ENCODE measurements around the gene BMPR2. TPM values are rescaled to one million over a fixed set of nuclear protein-coding genes. Genes with fewer than 3 reads are reported as not detected.
"Not testable (repeated sequence)": the region's sequence is repeated elsewhere in the genome, so short reads cannot be mapped to it uniquely, and the experiment has no call there.

Gene BMPR2
- total RNA-seq, 1 donor from 2014 or later: 11.8 TPM

DNA sequence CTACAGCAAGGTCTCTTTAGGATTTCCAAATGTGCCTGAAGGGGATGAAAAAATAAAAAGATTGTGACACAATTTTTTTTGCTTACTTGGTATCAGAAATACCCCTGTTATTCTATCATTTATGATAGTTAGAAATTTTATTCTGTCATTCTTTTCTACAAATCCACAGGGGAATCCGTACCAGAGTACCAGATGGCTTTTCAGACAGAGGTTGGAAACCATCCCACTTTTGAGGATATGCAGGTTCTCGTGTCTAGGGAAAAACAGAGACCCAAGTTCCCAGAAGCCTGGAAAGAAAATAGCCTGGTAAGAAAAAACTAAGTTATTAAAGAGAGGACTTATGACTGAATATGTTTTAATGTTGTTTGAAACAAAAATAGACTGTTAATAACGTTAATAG lies 166.0 kb downstream of the BMPR2 start:
- no peaks in the 10 kb centered on the region for H3K27me3 ChIP-seq
- no peak for DNase-seq (ENCODE audit: low spot score)
- H3K4me1 Mint-ChIP-seq: peaks cover 2% of the 10 kb centered on the region
- H3F3A ChIP-seq (ENCODE audit: low read depth): peaks cover 5% of the 10 kb centered on the region
- no peak overlapping the region for H3K27ac ChIP-seq
- H3K4me3 Mint-ChIP-seq: no peak overlapping the region
- H3K9ac ChIP-seq: no peak overlapping the region
- no peak overlapping the region for H2AFZ ChIP-seq (replicated peaks)
- H3K36me3 ChIP-seq: no peaks in the 10 kb centered on the region
- H3K4me3 ChIP-seq: no peak overlapping the region
- H3K36me3 Mint-ChIP-seq: peaks cover 4% of the 10 kb centered on the region
- no peaks in the 10 kb centered on the region for H3K27me3 Mint-ChIP-seq (ENCODE audit: insufficient read depth, low read depth)
- H4K20me1 ChIP-seq (ENCODE audit: low read depth): no peaks in the 10 kb centered on the region
- H3K9me3 ChIP-seq (ENCODE audit: low read depth): no peaks in the 10 kb centered on the region
- TF ChIP-seq EZH2 (IDR thresholded peaks at IDR 0.05): no peak
- TF ChIP-seq EZH2phosphoT487 (IDR thresholded peaks at IDR 0.05): no peak
- TF ChIP-seq, protein P1, sequence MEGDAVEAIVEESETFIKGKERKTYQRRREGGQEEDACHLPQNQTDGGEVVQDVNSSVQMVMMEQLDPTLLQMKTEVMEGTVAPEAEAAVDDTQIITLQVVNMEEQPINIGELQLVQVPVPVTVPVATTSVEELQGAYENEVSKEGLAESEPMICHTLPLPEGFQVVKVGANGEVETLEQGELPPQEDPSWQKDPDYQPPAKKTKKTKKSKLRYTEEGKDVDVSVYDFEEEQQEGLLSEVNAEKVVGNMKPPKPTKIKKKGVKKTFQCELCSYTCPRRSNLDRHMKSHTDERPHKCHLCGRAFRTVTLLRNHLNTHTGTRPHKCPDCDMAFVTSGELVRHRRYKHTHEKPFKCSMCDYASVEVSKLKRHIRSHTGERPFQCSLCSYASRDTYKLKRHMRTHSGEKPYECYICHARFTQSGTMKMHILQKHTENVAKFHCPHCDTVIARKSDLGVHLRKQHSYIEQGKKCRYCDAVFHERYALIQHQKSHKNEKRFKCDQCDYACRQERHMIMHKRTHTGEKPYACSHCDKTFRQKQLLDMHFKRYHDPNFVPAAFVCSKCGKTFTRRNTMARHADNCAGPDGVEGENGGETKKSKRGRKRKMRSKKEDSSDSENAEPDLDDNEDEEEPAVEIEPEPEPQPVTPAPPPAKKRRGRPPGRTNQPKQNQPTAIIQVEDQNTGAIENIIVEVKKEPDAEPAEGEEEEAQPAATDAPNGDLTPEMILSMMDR (IDR thresholded peaks at IDR 0.05): no peak
- H3K27ac Mint-ChIP-seq: no peak overlapping the region
- no peaks in the 10 kb centered on the region for H3K79me2 ChIP-seq (ENCODE audit: low read depth)
- no peaks in the 10 kb centered on the region for H3K9me3 Mint-ChIP-seq
- no peak overlapping the region for H3K4me2 ChIP-seq
- no peaks in the 10 kb centered on the region for H3K4me1 ChIP-seq

DNA sequence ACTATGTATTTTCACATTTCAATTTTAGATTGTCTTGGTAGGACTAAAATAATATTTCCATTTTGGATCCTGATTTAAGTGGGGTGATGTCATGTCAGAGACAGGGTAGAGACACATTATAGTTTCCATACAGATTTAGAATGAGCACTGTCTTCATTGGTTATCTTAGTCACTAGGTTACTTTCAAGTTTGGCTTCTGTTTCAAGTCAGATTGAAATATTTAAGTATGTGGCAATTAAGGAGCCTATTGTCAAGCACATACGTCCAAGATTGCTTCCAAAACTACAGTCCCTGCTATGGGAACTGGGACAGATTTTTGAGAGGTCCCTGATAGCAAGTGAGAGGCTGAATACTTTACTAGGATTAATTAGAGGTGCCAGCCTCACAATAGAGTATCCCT lies 169.4 kb downstream of the BMPR2 start:
- no peaks in the 10 kb centered on the region for H3K36me3 ChIP-seq
- no peak overlapping the region for H3K4me2 ChIP-seq
- peaks cover 5% of the 10 kb centered on the region for H3F3A ChIP-seq (ENCODE audit: low read depth)
- H3K4me1 Mint-ChIP-seq: peaks cover 2% of the 10 kb centered on the region
- no peak overlapping the region for H3K27ac Mint-ChIP-seq
- no peaks in the 10 kb centered on the region for H3K9me3 Mint-ChIP-seq
- H4K20me1 ChIP-seq (ENCODE audit: low read depth): no peaks in the 10 kb centered on the region
- no peaks in the 10 kb centered on the region for H3K4me1 ChIP-seq
- no peaks in the 10 kb centered on the region for H3K27me3 ChIP-seq
- no peak overlapping the region for H3K4me3 ChIP-seq
- DNase-seq (ENCODE audit: low spot score): no peak
- TF ChIP-seq, protein P1 (IDR thresholded peaks at IDR 0.05): no peak
- TF ChIP-seq EZH2phosphoT487 (IDR thresholded peaks at IDR 0.05): no peak
- H3K9me3 ChIP-seq (ENCODE audit: low read depth): no peaks in the 10 kb centered on the region
- peaks cover 4% of the 10 kb centered on the region for H3K36me3 Mint-ChIP-seq
- no peak overlapping the region for H3K9ac ChIP-seq
- no peaks in the 10 kb centered on the region for H3K79me2 ChIP-seq (ENCODE audit: low read depth)
- no peak overlapping the region for H2AFZ ChIP-seq (replicated peaks)
- H3K27me3 Mint-ChIP-seq (ENCODE audit: insufficient read depth, low read depth): no peaks in the 10 kb centered on the region
- H3K4me3 Mint-ChIP-seq: no peak overlapping the region
- H3K27ac ChIP-seq: no peak overlapping the region

DNA sequence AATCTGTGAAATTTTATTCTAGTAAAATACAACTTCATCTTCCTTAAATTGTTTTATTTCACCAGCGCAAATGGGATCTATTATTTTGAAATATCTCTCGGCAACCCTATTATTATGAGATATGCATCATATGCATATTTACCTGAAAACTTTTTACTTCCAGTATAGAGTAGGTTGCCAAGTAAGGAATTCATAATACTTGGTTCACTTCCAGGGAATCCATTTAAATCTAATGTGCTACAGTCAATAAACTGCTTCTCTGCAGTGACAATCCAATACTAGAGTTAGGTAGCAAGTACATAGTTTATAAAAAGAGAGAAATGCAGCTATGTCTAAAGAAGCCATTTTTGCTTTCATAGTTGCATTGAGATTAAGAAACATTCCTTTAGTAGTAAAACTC lies 169.8 kb downstream of the BMPR2 start:
- no peak overlapping the region for H2AFZ ChIP-seq (replicated peaks)
- H3K27me3 ChIP-seq: no peaks in the 10 kb centered on the region
- H4K20me1 ChIP-seq (ENCODE audit: low read depth): no peaks in the 10 kb centered on the region
- Mint-ChIP-seq H3K4me1 (peaks cover 2% of the 10 kb centered on the region), H3K27ac (no peak overlapping the region), H3K4me3 (no peak overlapping the region), H3K27me3 (ENCODE audit: insufficient read depth, low read depth) (no peaks in the 10 kb centered on the region), H3K36me3 (peaks cover 4% of the 10 kb centered on the region), H3K9me3 (no peaks in the 10 kb centered on the region)
- H3K4me2 ChIP-seq: no peak overlapping the region
- H3F3A ChIP-seq (ENCODE audit: low read depth): peaks cover 5% of the 10 kb centered on the region
- no peak overlapping the region for H3K9ac ChIP-seq
- no peaks in the 10 kb centered on the region for H3K9me3 ChIP-seq (ENCODE audit: low read depth)
- H3K4me3 ChIP-seq: no peak overlapping the region
- TF ChIP-seq EZH2phosphoT487 (IDR thresholded peaks at IDR 0.05): no peak
- TF ChIP-seq EZH2 (IDR thresholded peaks at IDR 0.05): no peak
- TF ChIP-seq, protein P1 (IDR thresholded peaks at IDR 0.05): no peak
- H3K27ac ChIP-seq: no peak overlapping the region
- no peak for DNase-seq (ENCODE audit: low spot score)
- H3K4me1 ChIP-seq: no peaks in the 10 kb centered on the region
- H3K79me2 ChIP-seq (ENCODE audit: low read depth): no peaks in the 10 kb centered on the region
- no peaks in the 10 kb centered on the region for H3K36me3 ChIP-seq

DNA sequence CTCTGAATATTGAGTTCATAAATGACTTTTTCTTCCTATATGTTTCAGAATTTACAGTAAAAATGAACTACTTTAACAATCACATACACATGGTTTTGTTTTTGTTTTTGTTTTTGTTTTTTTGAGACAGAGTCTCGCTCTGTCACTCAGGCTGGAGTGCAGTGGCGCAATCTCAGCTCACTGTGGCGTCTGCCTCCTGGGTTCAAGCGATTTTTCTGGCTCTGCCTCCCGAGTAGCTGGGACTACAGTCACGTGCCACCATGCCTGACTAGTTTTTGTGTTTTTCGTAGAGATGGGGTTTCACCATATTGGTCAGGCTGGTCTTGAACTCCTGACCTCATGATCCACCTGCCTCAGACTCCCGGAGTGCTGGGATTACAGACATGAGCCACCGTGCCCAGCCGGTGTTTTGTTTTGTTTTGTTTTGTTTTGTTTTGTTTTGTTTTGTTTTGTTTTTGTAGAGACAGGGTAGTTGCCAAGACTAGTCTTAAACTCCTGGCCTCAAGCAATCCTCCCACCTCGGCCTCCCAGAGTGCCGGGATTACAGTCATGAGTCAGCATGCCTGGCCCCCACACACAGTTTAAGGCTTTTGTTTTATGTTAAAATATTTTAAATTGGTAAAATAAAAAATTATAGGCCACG lies 170.5 kb downstream of the BMPR2 start:
- H3K27ac Mint-ChIP-seq; H3K36me3 ChIP-seq; H3K27ac ChIP-seq; H3K4me1 ChIP-seq; H3K36me3 Mint-ChIP-seq; H3K79me2 ChIP-seq (ENCODE audit: low read depth); H3K27me3 Mint-ChIP-seq (ENCODE audit: insufficient read depth, low read depth); DNase-seq (ENCODE audit: low spot score); H3K4me2 ChIP-seq; H3K27me3 ChIP-seq; H3K4me1 Mint-ChIP-seq; H3K9ac ChIP-seq; H3K4me3 ChIP-seq; H3F3A ChIP-seq (ENCODE audit: low read depth); H3K9me3 Mint-ChIP-seq; H4K20me1 ChIP-seq (ENCODE audit: low read depth); H3K9me3 ChIP-seq (ENCODE audit: low read depth); H2AFZ ChIP-seq (replicated peaks); H3K4me3 Mint-ChIP-seq: not testable (repeated sequence)
